HepG2 (cell line): ENCODE measurements around the gene PRTN3. TPM values are rescaled to one million over a fixed set of nuclear protein-coding genes. Genes with fewer than 3 reads are reported as not detected.

Source experiments
- GABPB1 ChIP-seq: IDR thresholded peaks from 2 replicates; pipeline ENCODE4 v1.6.1; 2016; ENCODE audit warnings: mild to moderate bottlenecking, missing genetic modification reagents, moderate library complexity, missing compliant biosample characterization
- HNRNPL ChIP-seq: fragments of 200-400 bp; formaldehyde crosslinking; IDR thresholded peaks from 2 replicates; pipeline ENCODE4 v1.6.1; 2017; ENCODE audit warnings: mild to moderate bottlenecking, low read depth, low read length
- IKZF1 ChIP-seq: fragments of 450-650 bp; IDR thresholded peaks from 2 replicates; pipeline ENCODE4 v1.7.1; 2016
- IRF2 ChIP-seq: IDR thresholded peaks from 2 replicates; pipeline ENCODE4 v1.6.1; 2018; ENCODE audit warnings: missing genetic modification reagents, missing compliant biosample characterization
- PRDM10 ChIP-seq: sonication (generic); formaldehyde crosslinking; IDR thresholded peaks from 2 replicates; pipeline ENCODE4 v1.4.0; 2020; ENCODE audit warnings: low read depth, missing genetic modification reagents
- PRMT3 ChIP-seq: sonication (generic); formaldehyde crosslinking; IDR thresholded peaks from 2 replicates; pipeline ENCODE4 v1.8.1; 2022; ENCODE audit warnings: low read depth, mild to moderate bottlenecking, moderate library complexity, missing genetic modification reagents, borderline replicate concordance
- SMAD9 ChIP-seq: sonication (generic); formaldehyde crosslinking; IDR thresholded peaks from 2 replicates; pipeline ENCODE4 v1.5.1; 2020; ENCODE audit warnings: mild to moderate bottlenecking, missing genetic modification reagents
- TAF1 ChIP-seq: sonication (generic); formaldehyde crosslinking; IDR thresholded peaks from 2 replicates; pipeline ENCODE4 v1.4.0; 2020; ENCODE audit warnings: missing genetic modification reagents
- TBP ChIP-seq: sonication (generic); formaldehyde crosslinking; IDR thresholded peaks from 2 replicates; pipeline ENCODE4 v1.5.0; 2020; ENCODE audit warnings: missing genetic modification reagents
- ZBTB21 ChIP-seq: sonication (generic); formaldehyde crosslinking; IDR thresholded peaks from 2 replicates; pipeline ENCODE4 v1.4.0; 2020; ENCODE audit warnings: missing genetic modification reagents
- ZNF792 ChIP-seq: IDR thresholded peaks from 2 replicates; pipeline ENCODE4 v1.6.1; 2016
- polyA plus RNA-seq, 8 experiments: library from polyadenylated mRNA; depleted of rRNA in 3 of 8; stranded (reverse) in 7 of 8; unstranded in 1 of 8; fragments of >200 nt; fragmentation: Illumina TruSeq in 4 of 8; extraction: Trizol in 4 of 8; gene quantifications; 2 replicates each; pipeline versions ENCODE4 v1.2.1 to v1.2.3, GENCODE V29; 2011 to 2016; ENCODE audit warnings: low read depth in 4 of 8, missing spikeins in 1 of 8, mixed read lengths in 1 of 8; ENCODE audit not compliant: insufficient read depth in 1 of 8
- total RNA-seq, 5 experiments: library from RNA; depleted of rRNA; stranded (reverse); fragments of >200 nt; fragmentation: Illumina TruSeq; extraction: Trizol; gene quantifications; 2 replicates each; pipeline ENCODE4 v1.2.3, GENCODE V29; 2016; ENCODE audit warnings: low read depth in 1 of 5
- TF ChIP-seq, protein P1 (sequence below): sonication (generic); formaldehyde crosslinking; IDR thresholded peaks from 2 replicates; pipeline ENCODE4 v1.4.0; 2020; ENCODE audit warnings: missing genetic modification reagents
- TF ChIP-seq, protein P2 (sequence below): sonication (generic); formaldehyde crosslinking; IDR thresholded peaks from 2 replicates; pipeline ENCODE4 v1.4.0; 2020; ENCODE audit warnings: mild to moderate bottlenecking, missing genetic modification reagents
- TF ChIP-seq, protein P3 (sequence below): fragments of 450-650 bp; IDR thresholded peaks from 2 replicates; pipeline ENCODE4 v1.6.1; 2017

PRTN3 gene
- total and polyA plus RNA-seq, 2 of the 13 experiments (the other 11 are each of a cell fraction or from before 2014, with no cell fraction given): not detected

DNA sequence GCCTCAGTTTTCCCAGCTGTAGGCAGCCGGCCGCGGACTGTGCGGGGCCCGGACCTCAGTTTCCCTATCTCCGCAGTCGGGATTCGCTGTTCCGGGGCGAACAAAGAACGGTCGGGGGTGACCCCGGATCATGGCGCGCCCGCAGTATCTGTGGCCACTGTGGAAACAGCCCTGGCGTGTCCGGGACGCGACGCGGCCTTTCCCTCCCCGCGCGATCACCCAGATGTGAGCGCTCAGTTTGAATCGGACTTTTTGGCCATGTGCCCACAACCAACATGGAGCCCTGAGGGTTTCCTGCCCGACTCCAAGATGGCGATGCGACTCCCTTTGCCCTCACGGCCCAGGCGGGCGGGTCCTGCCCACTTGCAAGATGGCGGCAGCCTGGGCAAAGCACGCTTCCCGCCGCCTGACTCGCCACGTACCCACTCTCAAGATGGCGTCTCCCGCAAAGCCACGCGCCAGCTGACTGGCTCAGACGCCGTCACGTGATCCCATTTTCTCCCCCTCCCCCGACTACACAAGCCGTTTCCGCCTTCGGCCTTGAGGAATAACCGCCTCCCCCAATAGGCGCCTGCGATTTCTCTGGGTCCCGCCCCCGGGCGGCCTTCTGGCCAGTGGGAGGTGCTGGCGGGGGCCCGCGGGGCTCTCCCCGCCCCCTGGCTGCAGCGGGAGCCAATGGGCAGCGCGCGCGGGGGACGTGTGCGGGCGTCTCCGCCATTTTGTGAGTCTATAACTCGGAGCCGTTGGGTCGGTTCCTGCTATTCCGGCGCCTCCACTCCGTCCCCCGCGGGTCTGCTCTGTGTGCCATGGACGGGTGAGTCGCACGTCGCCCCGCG lies 43.9 kb upstream of the PRTN3 start, which contains the start of gene PTBP1 (continued):
- TF ChIP-seq GABPB1 (CRISPR knock-in tag) (peak; percentile 96), ZBTB21 (CRISPR knock-in tag) (peak; percentile 21; the same call in 1 of the 2 replicates), IRF2 (CRISPR knock-in tag) (peak; percentile 89), PRDM10 (CRISPR knock-in tag) (peak; percentile 66; the same call in 1 of the 2 replicates), IKZF1 (no peak), SMAD9 (CRISPR knock-in tag) (no peak), ZNF792 (CRISPR knock-in tag) (peak; percentile 74; the same call in 1 of the 2 replicates), HNRNPL (peak; percentile 86), TBP (CRISPR knock-in tag) (no peak), PRMT3 (CRISPR knock-in tag) (no peak), TAF1 (CRISPR knock-in tag) (peak; percentile 85; the same call in 1 of the 2 replicates)
- TF ChIP-seq, protein P1, sequence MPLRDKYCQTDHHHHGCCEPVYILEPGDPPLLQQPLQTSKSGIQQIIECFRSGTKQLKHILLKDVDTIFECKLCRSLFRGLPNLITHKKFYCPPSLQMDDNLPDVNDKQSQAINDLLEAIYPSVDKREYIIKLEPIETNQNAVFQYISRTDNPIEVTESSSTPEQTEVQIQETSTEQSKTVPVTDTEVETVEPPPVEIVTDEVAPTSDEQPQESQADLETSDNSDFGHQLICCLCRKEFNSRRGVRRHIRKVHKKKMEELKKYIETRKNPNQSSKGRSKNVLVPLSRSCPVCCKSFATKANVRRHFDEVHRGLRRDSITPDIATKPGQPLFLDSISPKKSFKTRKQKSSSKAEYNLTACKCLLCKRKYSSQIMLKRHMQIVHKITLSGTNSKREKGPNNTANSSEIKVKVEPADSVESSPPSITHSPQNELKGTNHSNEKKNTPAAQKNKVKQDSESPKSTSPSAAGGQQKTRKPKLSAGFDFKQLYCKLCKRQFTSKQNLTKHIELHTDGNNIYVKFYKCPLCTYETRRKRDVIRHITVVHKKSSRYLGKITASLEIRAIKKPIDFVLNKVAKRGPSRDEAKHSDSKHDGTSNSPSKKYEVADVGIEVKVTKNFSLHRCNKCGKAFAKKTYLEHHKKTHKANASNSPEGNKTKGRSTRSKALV (CRISPR knock-in tag): 0 out of 2 replicates have a peak, but pooled peaks have one; percentile 6
- TF ChIP-seq, protein P2, sequence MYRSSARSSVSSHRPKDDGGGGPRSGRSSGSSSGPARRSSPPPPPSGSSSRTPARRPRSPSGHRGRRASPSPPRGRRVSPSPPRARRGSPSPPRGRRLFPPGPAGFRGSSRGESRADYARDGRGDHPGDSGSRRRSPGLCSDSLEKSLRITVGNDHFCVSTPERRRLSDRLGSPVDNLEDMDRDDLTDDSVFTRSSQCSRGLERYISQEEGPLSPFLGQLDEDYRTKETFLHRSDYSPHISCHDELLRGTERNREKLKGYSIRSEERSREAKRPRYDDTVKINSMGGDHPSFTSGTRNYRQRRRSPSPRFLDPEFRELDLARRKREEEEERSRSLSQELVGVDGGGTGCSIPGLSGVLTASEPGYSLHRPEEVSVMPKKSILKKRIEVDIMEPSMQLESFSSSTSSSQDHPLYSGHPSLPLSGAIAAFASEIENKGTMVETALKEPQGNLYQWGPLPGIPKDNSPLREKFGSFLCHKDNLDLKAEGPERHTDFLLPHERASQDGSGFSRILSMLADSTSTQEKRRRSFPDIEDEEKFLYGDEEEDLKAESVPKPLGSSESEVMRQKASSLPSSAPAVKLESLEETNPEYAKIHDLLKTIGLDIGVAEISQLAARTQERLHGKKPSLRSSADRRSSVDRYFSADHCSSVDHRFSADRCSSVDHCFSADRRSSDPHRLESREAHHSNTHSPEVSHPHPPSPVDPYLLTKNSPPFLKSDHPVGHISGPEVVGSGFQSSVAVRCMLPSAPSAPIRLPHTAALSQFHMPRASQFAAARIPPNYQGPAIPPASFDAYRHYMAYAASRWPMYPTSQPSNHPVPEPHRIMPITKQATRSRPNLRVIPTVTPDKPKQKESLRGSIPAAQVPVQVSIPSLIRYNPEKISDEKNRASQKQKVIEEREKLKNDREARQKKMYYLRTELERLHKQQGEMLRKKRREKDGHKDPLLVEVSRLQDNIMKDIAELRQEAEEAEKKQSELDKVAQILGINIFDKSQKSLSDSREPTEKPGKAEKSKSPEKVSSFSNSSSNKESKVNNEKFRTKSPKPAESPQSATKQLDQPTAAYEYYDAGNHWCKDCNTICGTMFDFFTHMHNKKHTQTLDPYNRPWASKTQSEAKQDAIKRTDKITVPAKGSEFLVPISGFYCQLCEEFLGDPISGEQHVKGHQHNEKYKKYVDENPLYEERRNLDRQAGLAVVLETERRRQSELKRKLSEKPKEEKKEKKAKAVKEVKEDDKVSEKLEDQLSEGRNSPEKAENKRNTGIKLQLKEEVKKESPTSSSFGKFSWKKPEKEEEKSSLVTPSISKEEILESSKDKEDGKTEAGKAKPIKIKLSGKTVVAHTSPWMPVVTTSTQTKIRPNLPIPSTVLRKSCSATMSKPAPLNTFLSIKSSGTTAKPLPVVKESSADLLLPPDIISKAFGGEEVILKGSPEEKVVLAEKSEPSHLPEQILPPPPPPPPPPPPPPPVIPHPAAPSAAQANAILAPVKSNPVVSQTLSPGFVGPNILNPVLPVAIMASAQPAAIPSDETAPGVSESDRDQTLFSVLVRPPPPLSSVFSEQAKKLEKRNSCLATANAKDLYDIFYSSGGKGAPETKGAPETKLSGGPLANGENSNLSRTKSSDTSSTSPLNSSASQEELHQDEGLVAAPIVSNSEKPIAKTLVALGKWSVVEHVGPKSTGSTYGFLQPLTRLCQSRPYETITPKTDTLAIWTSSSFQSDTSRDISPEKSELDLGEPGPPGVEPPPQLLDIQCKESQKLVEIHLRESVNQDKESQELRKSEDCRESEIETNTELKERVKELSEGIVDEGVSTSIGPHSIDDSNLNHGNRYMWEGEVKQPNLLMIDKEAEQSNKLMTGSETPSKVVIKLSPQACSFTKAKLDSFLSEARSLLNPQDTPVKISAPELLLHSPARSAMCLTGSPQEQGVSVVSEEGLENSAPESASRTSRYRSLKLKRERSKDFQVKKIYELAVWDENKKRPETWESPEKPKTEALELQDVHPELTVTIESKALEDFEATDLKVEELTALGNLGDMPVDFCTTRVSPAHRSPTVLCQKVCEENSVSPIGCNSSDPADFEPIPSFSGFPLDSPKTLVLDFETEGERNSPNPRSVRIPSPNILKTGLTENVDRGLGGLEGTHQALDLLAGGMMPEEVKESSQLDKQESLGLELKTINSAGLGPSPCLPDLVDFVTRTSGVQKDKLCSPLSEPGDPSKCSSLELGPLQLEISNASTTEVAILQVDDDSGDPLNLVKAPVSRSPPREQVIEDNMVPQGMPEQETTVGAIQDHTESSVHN: no peak
- TF ChIP-seq, protein P3, sequence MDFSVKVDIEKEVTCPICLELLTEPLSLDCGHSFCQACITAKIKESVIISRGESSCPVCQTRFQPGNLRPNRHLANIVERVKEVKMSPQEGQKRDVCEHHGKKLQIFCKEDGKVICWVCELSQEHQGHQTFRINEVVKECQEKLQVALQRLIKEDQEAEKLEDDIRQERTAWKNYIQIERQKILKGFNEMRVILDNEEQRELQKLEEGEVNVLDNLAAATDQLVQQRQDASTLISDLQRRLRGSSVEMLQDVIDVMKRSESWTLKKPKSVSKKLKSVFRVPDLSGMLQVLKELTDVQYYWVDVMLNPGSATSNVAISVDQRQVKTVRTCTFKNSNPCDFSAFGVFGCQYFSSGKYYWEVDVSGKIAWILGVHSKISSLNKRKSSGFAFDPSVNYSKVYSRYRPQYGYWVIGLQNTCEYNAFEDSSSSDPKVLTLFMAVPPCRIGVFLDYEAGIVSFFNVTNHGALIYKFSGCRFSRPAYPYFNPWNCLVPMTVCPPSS: peak; percentile 96; the same call in 1 of the 2 replicates
